Measurements from ENCODE around the gene ARTN.

- TF ChIP-seq CTCF (IDR thresholded peaks at IDR 0.05; ENCODE audit: low read length), result no peak
- no peak for TF ChIP-seq EZH2 (IDR thresholded peaks at IDR 0.05; ENCODE audit: borderline replicate concordance, low read length)
Observed at GRCh38 chr1:43985984-43986595, 52.5 kb downstream of the ARTN start.
